GM10847 (cell line): ENCODE measurements around the gene STYXL1.

Source experiments
- POLR2A ChIP-seq: IDR thresholded peaks from 2 replicates; pipeline ENCODE4 v1.6.1; 2011; ENCODE audit not compliant: insufficient read length; ENCODE audit errors: extremely low read depth

STYXL1 gene

GRCh38 chr7:76069238-76069638 is 21.4 kb upstream of the STYXL1 start:
- TF ChIP-seq POLR2A = no peak

- TF ChIP-seq POLR2A = no peak
Measured at GRCh38 chr7:76066716-76067503, 19.1 kb upstream of the STYXL1 start.

- TF ChIP-seq POLR2A = no peak
Measured at GRCh38 chr7:76065016-76065612, 17.3 kb upstream of the STYXL1 start.

- no peak for TF ChIP-seq POLR2A
Measured at GRCh38 chr7:76064208-76064970, 16.6 kb upstream of the STYXL1 start.

- TF ChIP-seq POLR2A = no peak
Measured at GRCh38 chr7:76063525-76063924, 15.7 kb upstream of the STYXL1 start.

GRCh38 chr7:76063114-76063513 is 15.3 kb upstream of the STYXL1 start:
- no peak for TF ChIP-seq POLR2A

GRCh38 chr7:76062254-76062653 is 14.5 kb upstream of the STYXL1 start:
- no peak for TF ChIP-seq POLR2A

GRCh38 chr7:76060842-76061241 is 13.0 kb upstream of the STYXL1 start:
- TF ChIP-seq POLR2A = no peak

- TF ChIP-seq POLR2A = no peak
Measured at GRCh38 chr7:76057813-76058145, 10.0 kb upstream of the STYXL1 start.

- TF ChIP-seq POLR2A = no peak
Measured at GRCh38 chr7:76057103-76057812, 9.5 kb upstream of the STYXL1 start.

GRCh38 chr7:76056241-76056640 is 8.4 kb upstream of the STYXL1 start:
- no peak for TF ChIP-seq POLR2A

GRCh38 chr7:76054123-76055120 is 6.6 kb upstream of the STYXL1 start:
- no peak for TF ChIP-seq POLR2A

- TF ChIP-seq POLR2A = no peak
Measured at GRCh38 chr7:76053461-76053860, 5.7 kb upstream of the STYXL1 start.

GRCh38 chr7:76051840-76052239 is 4.0 kb upstream of the STYXL1 start:
- TF ChIP-seq POLR2A = no peak
